ENCODE results near the gene ANGPTL2.

Gene ANGPTL2

GRCh38 chr9:127162046-127162863 is 39.8 kb upstream of the ANGPTL2 start:
- Mint-ChIP-seq H3K4me1 (ENCODE audit: low read depth) (peaks cover 16% of the 10 kb centered on the region), H3K36me3 (ENCODE audit: low read depth) (no peaks in the 10 kb centered on the region), H3K27ac (no peak overlapping the region), H3K27me3 (no peaks in the 10 kb centered on the region), H3K9me3 (no peaks in the 10 kb centered on the region), H3K4me3 (no peak overlapping the region)

- Mint-ChIP-seq H3K9me3 (no peaks in the 10 kb centered on the region), H3K4me1 (ENCODE audit: low read depth) (peaks cover 16% of the 10 kb centered on the region), H3K27ac (no peak overlapping the region), H3K4me3 (no peak overlapping the region), H3K27me3 (no peaks in the 10 kb centered on the region), H3K36me3 (ENCODE audit: low read depth) (no peaks in the 10 kb centered on the region)
Measured at GRCh38 chr9:127161081-127161624, 38.7 kb upstream of the ANGPTL2 start.

GRCh38 chr9:127159949-127160610 is 37.6 kb upstream of the ANGPTL2 start:
- Mint-ChIP-seq H3K4me3 (no peak overlapping the region), H3K27ac (no peak overlapping the region), H3K4me1 (ENCODE audit: low read depth) (peaks cover 16% of the 10 kb centered on the region), H3K36me3 (ENCODE audit: low read depth) (no peaks in the 10 kb centered on the region), H3K27me3 (no peaks in the 10 kb centered on the region), H3K9me3 (no peaks in the 10 kb centered on the region)

GRCh38 chr9:127159325-127159801 is 36.9 kb upstream of the ANGPTL2 start:
- Mint-ChIP-seq H3K4me1 (ENCODE audit: low read depth) (peaks cover 21% of the 10 kb centered on the region), H3K27ac (no peak overlapping the region)

GRCh38 chr9:127158786-127159324 is 36.4 kb upstream of the ANGPTL2 start:
- Mint-ChIP-seq H3K27me3 (no peaks in the 10 kb centered on the region), H3K36me3 (ENCODE audit: low read depth) (no peaks in the 10 kb centered on the region), H3K4me3 (no peak overlapping the region), H3K27ac (no peak overlapping the region), H3K9me3 (no peaks in the 10 kb centered on the region), H3K4me1 (ENCODE audit: low read depth) (peaks cover 23% of the 10 kb centered on the region)

More at GRCh38 chr9:127159325-127159801, 36.9 kb upstream of the ANGPTL2 start:
- Mint-ChIP-seq H3K4me3 (no peak overlapping the region), H3K9me3 (no peaks in the 10 kb centered on the region), H3K27me3 (no peaks in the 10 kb centered on the region), H3K36me3 (ENCODE audit: low read depth) (no peaks in the 10 kb centered on the region)

- Mint-ChIP-seq H3K27ac (no peak overlapping the region), H3K4me3 (no peak overlapping the region), H3K4me1 (ENCODE audit: low read depth) (peaks cover 8% of the 10 kb centered on the region), H3K36me3 (ENCODE audit: low read depth) (no peaks in the 10 kb centered on the region), H3K9me3 (no peaks in the 10 kb centered on the region), H3K27me3 (no peaks in the 10 kb centered on the region)
Measured at GRCh38 chr9:127155314-127155960, 33.0 kb upstream of the ANGPTL2 start.

GRCh38 chr9:127154390-127155191 is 32.2 kb upstream of the ANGPTL2 start:
- Mint-ChIP-seq H3K4me3 (no peak overlapping the region), H3K4me1 (ENCODE audit: low read depth) (peaks cover 8% of the 10 kb centered on the region), H3K36me3 (ENCODE audit: low read depth) (no peaks in the 10 kb centered on the region), H3K27me3 (no peaks in the 10 kb centered on the region), H3K27ac (no peak overlapping the region), H3K9me3 (no peaks in the 10 kb centered on the region)

- Mint-ChIP-seq H3K36me3 (ENCODE audit: low read depth) (no peaks in the 10 kb centered on the region), H3K9me3 (no peaks in the 10 kb centered on the region), H3K4me3 (no peak overlapping the region), H3K27me3 (no peaks in the 10 kb centered on the region), H3K4me1 (ENCODE audit: low read depth) (peaks cover 8% of the 10 kb centered on the region), H3K27ac (no peak overlapping the region)
Measured at GRCh38 chr9:127154003-127154389, 31.6 kb upstream of the ANGPTL2 start.

- Mint-ChIP-seq H3K27ac (no peak overlapping the region), H3K4me3 (no peak overlapping the region), H3K9me3 (no peaks in the 10 kb centered on the region), H3K4me1 (ENCODE audit: low read depth) (peaks cover 8% of the 10 kb centered on the region), H3K27me3 (no peaks in the 10 kb centered on the region), H3K36me3 (ENCODE audit: low read depth) (no peaks in the 10 kb centered on the region)
Measured at GRCh38 chr9:127153501-127153900, 31.1 kb upstream of the ANGPTL2 start.

GRCh38 chr9:127149463-127150390 is 27.3 kb upstream of the ANGPTL2 start:
- Mint-ChIP-seq H3K27me3 (no peaks in the 10 kb centered on the region), H3K4me3 (no peak overlapping the region), H3K9me3 (no peaks in the 10 kb centered on the region), H3K4me1 (ENCODE audit: low read depth) (peaks cover 7% of the 10 kb centered on the region), H3K27ac (no peak overlapping the region), H3K36me3 (ENCODE audit: low read depth) (peaks cover 3% of the 10 kb centered on the region)

GRCh38 chr9:127149010-127149409 is 26.6 kb upstream of the ANGPTL2 start:
- peaks cover 3% of the 10 kb centered on the region for H3K36me3 Mint-ChIP-seq (ENCODE audit: low read depth)
- no peaks in the 10 kb centered on the region for H3K4me1 Mint-ChIP-seq (ENCODE audit: low read depth)
- no peak overlapping the region for H3K27ac Mint-ChIP-seq
- no peaks in the 10 kb centered on the region for H3K9me3 Mint-ChIP-seq
- H3K27me3 Mint-ChIP-seq = no peaks in the 10 kb centered on the region
- no peak overlapping the region for H3K4me3 Mint-ChIP-seq

- Mint-ChIP-seq H3K27ac (no peak overlapping the region), H3K27me3 (no peaks in the 10 kb centered on the region), H3K4me1 (ENCODE audit: low read depth) (no peaks in the 10 kb centered on the region), H3K9me3 (no peaks in the 10 kb centered on the region), H3K4me3 (no peak overlapping the region), H3K36me3 (ENCODE audit: low read depth) (peaks cover 3% of the 10 kb centered on the region)
Measured at GRCh38 chr9:127148014-127148413, 25.6 kb upstream of the ANGPTL2 start.

GRCh38 chr9:127147251-127147650 is 24.8 kb upstream of the ANGPTL2 start:
- H3K27me3 Mint-ChIP-seq = no peaks in the 10 kb centered on the region
- H3K27ac Mint-ChIP-seq = no peak overlapping the region
- no peaks in the 10 kb centered on the region for H3K9me3 Mint-ChIP-seq
- H3K4me1 Mint-ChIP-seq (ENCODE audit: low read depth) = no peaks in the 10 kb centered on the region
- H3K36me3 Mint-ChIP-seq (ENCODE audit: low read depth) = peaks cover 3% of the 10 kb centered on the region
- H3K4me3 Mint-ChIP-seq = no peak overlapping the region
